Breast epithelium (tissue), 4 donors: ENCODE data around the gene CASP8. TPM values are rescaled to one million over a fixed set of nuclear protein-coding genes. Genes with fewer than 3 reads are reported as not detected.
A peak's percentile ranks its signal among the peaks of the same experiment; 100 is the strongest.

Source experiments
- DNase-seq, 2 donors: peaks; one replicate each; pipeline ENCODE4 v3.0.0-alpha.2; 2019; ENCODE audit warnings: low spot score in 2 of 2
- H3K27ac ChIP-seq, 2 donors: fragments of 200-600 bp; sonication (generic) in 1 of 2; one replicate each; pipeline ENCODE4 v1.5.1; 2016 to 2019; ENCODE audit warnings: mild to moderate bottlenecking in 1 of 2
- H3K27me3 ChIP-seq, 2 donors: fragments of 200-600 bp; sonication (generic) in 1 of 2; one replicate each; pipeline versions ENCODE4 v1.5.1 to v1.6.0; 2017 to 2019; ENCODE audit warnings: control low read depth in 1 of 2, mild to moderate bottlenecking in 1 of 2
- H3K36me3 ChIP-seq: fragments of 200-600 bp; one replicate; pipeline ENCODE4 v1.5.1; 2019
- H3K4me1 ChIP-seq, 2 donors: fragments of 200-600 bp; sonication (generic); one replicate each; pipeline ENCODE4 v1.5.1; 2016 to 2019; ENCODE audit warnings: control low read depth in 1 of 2
- H3K4me3 ChIP-seq, 3 donors: fragments of 200-600 bp; sonication (generic); 1 replicate in 2 of 3; 2 replicates in 1 of 3; pipeline ENCODE4 v1.5.1; 2016 to 2019; ENCODE audit warnings: mild to moderate bottlenecking in 3 of 3, moderate library complexity in 2 of 3
- H3K9me3 ChIP-seq, 2 donors: fragments of 200-600 bp; sonication (generic) in 1 of 2; one replicate each; pipeline ENCODE4 v1.5.1; 2016 to 2019; ENCODE audit warnings: control low read depth in 1 of 2
- CTCF ChIP-seq, 3 donors: fragments of 450-650 bp; IDR thresholded peaks; one replicate each; pipeline ENCODE4 v1.5.1; 2016 to 2017; ENCODE audit warnings: antibody characterized with exemption in 3 of 3, mild to moderate bottlenecking in 3 of 3, moderate library complexity in 3 of 3
- POLR2A ChIP-seq: fragments of 450-650 bp; IDR thresholded peaks from one replicate; pipeline ENCODE4 v1.6.1; 2016; ENCODE audit warnings: antibody characterized with exemption, mild to moderate bottlenecking, moderate library complexity
- POLR2AphosphoS5 ChIP-seq, 3 donors: sonication (generic); formaldehyde crosslinking; IDR thresholded peaks; one replicate each; pipeline ENCODE4 v1.6.1; 2017; ENCODE audit warnings: antibody characterized with exemption in 3 of 3
- intact Hi-C: fragments of 100-400 bp; cut with DNase I; formaldehyde crosslinking; loops from one replicate; pipeline ENCODE4 v1.15.1; 2023; ENCODE audit warnings: low total_unique reads
- total RNA-seq, 3 donors: library from RNA; depleted of rRNA; stranded (reverse); fragments of >200 nt; gene quantifications; one replicate each; pipeline ENCODE4 v1.1.0, GENCODE V29; 2016

The CASP8 gene
- total RNA-seq, 3 donors from 2014 or later, result 18.2 to 28.8 (median 21.3) TPM

GRCh38 chr2:201244829-201245228 lies 15.5 kb upstream of the CASP8 start:
- no peak overlapping the region for H3K27ac ChIP-seq
- H3K4me1 ChIP-seq, result no peaks in the 10 kb centered on the region
- no peaks in the 10 kb centered on the region for H3K27me3 ChIP-seq
- intact Hi-C loops, result no loop called here
- H3K36me3 ChIP-seq, result no peaks in the 10 kb centered on the region
- no peak for DNase-seq
- H3K9me3 ChIP-seq, result no peaks in the 10 kb centered on the region
- H3K4me3 ChIP-seq, result no peak overlapping the region
- no peak for TF ChIP-seq POLR2A
- TF ChIP-seq POLR2AphosphoS5 (IDR thresholded peaks at IDR 0.05), result no peak
- no peak for TF ChIP-seq CTCF (IDR thresholded peaks at IDR 0.05)

GRCh38 chr2:201246280-201246679 lies 14.1 kb upstream of the CASP8 start:
- intact Hi-C loops, result no loop called here
- Histone ChIP-seq H3K4me3 (peak overlapping the region in 1 of 3 donors; percentile 22), H3K9me3 (no peaks in the 10 kb centered on the region), H3K27ac (peak overlapping the region in 1 of 2 donors; percentile 75), H3K4me1 (no peaks in the 10 kb centered on the region), H3K36me3 (no peaks in the 10 kb centered on the region), H3K27me3 (no peaks in the 10 kb centered on the region)
- DNase-seq, result no peak
- TF ChIP-seq CTCF (IDR thresholded peaks at IDR 0.05) (no peak), POLR2AphosphoS5 (IDR thresholded peaks at IDR 0.05) (no peak), POLR2A (no peak)

GRCh38 chr2:201248288-201248844 lies 12.0 kb upstream of the CASP8 start:
- Histone ChIP-seq H3K36me3 (no peaks in the 10 kb centered on the region), H3K4me3 (no peak overlapping the region), H3K9me3 (no peaks in the 10 kb centered on the region), H3K27me3 (no peaks in the 10 kb centered on the region), H3K4me1 (no peaks in the 10 kb centered on the region), H3K27ac (no peak overlapping the region)
- TF ChIP-seq POLR2A (no peak), CTCF (IDR thresholded peaks at IDR 0.05) (no peak), POLR2AphosphoS5 (IDR thresholded peaks at IDR 0.05) (no peak)
- intact Hi-C loops, result no loop called here
- DNase-seq, result no peak

GRCh38 chr2:201249889-201250288 lies 10.4 kb upstream of the CASP8 start:
- no peak overlapping the region for H3K4me3 ChIP-seq
- no peaks in the 10 kb centered on the region for H3K4me1 ChIP-seq
- H3K27me3 ChIP-seq, result no peaks in the 10 kb centered on the region
- H3K27ac ChIP-seq, result no peak overlapping the region
- H3K9me3 ChIP-seq, result no peaks in the 10 kb centered on the region
- intact Hi-C loops, result no loop called here
- no peak for TF ChIP-seq CTCF (IDR thresholded peaks at IDR 0.05)
- no peak for TF ChIP-seq POLR2A
- TF ChIP-seq POLR2AphosphoS5 (IDR thresholded peaks at IDR 0.05), result no peak
- DNase-seq, result no peak
- no peaks in the 10 kb centered on the region for H3K36me3 ChIP-seq

- no peak for TF ChIP-seq POLR2AphosphoS5 (IDR thresholded peaks at IDR 0.05)
- TF ChIP-seq CTCF (IDR thresholded peaks at IDR 0.05), result no peak
- no peak for TF ChIP-seq POLR2A
- no peaks in the 10 kb centered on the region for H3K4me1 ChIP-seq
- intact Hi-C loops, result no loop called here
- no peak overlapping the region for H3K27ac ChIP-seq
- H3K36me3 ChIP-seq, result no peaks in the 10 kb centered on the region
- no peaks in the 10 kb centered on the region for H3K9me3 ChIP-seq
- H3K27me3 ChIP-seq, result no peaks in the 10 kb centered on the region
- DNase-seq, result no peak
- no peak overlapping the region for H3K4me3 ChIP-seq
These were observed 9.6 kb upstream of the CASP8 start for GRCh38 chr2:201250741-201251140.
